Neural cell (in vitro differentiated cells): ENCODE data around the gene AGMAT. TPM values are rescaled to one million over a fixed set of nuclear protein-coding genes. Genes with fewer than 3 reads are reported as not detected.
A peak's percentile ranks its signal among the peaks of the same experiment; 100 is the strongest.

Experiments used
- H2AFZ ChIP-seq: fragments of 200-600, 300-800 bp; sonication (generic), shearing (Covaris generic); 2 replicates; pipeline ENCODE4 v1.6.0; 2014; ENCODE audit warnings: low read depth, mild to moderate bottlenecking, antibody characterized with exemption, low read length, moderate library complexity
- H3F3A ChIP-seq: fragments of 200-600 bp; shearing (Covaris generic); 2 replicates; pipeline ENCODE4 v1.6.1; 2016; ENCODE audit warnings: mild to moderate bottlenecking, moderate library complexity, mixed read lengths, antibody characterized with exemption, low read length; ENCODE audit not compliant: insufficient read depth, poor library complexity, severe bottlenecking
- H3K27ac ChIP-seq: fragments of 200-600, 300-800 bp; sonication (generic), shearing (Covaris generic); 2 replicates; pipeline ENCODE4 v1.5.1; 2014; ENCODE audit warnings: mild to moderate bottlenecking, low read length, moderate library complexity
- H3K27me3 ChIP-seq: fragments of 300-800, 200-600 bp; sonication (generic), shearing (Covaris generic); 2 replicates; pipeline ENCODE4 v1.6.0; 2014; ENCODE audit warnings: mild to moderate bottlenecking, low read depth, low read length, moderate library complexity; ENCODE audit not compliant: insufficient read depth
- H3K36me3 ChIP-seq: fragments of 300-800, 200-600 bp; sonication (generic), shearing (Covaris generic); 2 replicates; pipeline ENCODE4 v1.5.1; 2014; ENCODE audit warnings: mild to moderate bottlenecking, antibody characterized with exemption, low read length, moderate library complexity; ENCODE audit not compliant: insufficient read depth
- H3K4me2 ChIP-seq: fragments of 300-800, 200-600 bp; sonication (generic), shearing (Covaris generic); 2 replicates; pipeline ENCODE4 v1.6.0; 2014; ENCODE audit warnings: mild to moderate bottlenecking, low read length
- H3K4me3 ChIP-seq: fragments of 300-800, 200-600 bp; sonication (generic), shearing (Covaris generic); 2 replicates; pipeline ENCODE4 v1.5.1; 2014; ENCODE audit warnings: mild to moderate bottlenecking, low read length, moderate library complexity
- H3K79me2 ChIP-seq: fragments of 200-600 bp; shearing (Covaris generic); replicated peaks from 2 replicates; pipeline ENCODE4 v1.6.0; 2014; ENCODE audit warnings: mild to moderate bottlenecking, low read length, moderate library complexity; ENCODE audit not compliant: insufficient read depth
- H3K9ac ChIP-seq: fragments of 300-800, 200-600 bp; sonication (generic), shearing (Covaris generic); 2 replicates; pipeline ENCODE4 v1.6.1; 2016; ENCODE audit warnings: mild to moderate bottlenecking, low read length, mixed read lengths
- H3K9me2 ChIP-seq: fragments of 200-600 bp; shearing (Covaris generic); 2 replicates; pipeline ENCODE4 v1.6.1; 2016; ENCODE audit warnings: mild to moderate bottlenecking, low read length, mixed read lengths; ENCODE audit not compliant: insufficient read depth
- H3K9me3 ChIP-seq: fragments of 200-600, 300-800 bp; sonication (generic), shearing (Covaris generic); 2 replicates; pipeline ENCODE4 v1.6.1; 2016; ENCODE audit warnings: mild to moderate bottlenecking, mixed run types, low read length, moderate library complexity, mixed read lengths
- H4K20me1 ChIP-seq: fragments of 200-600 bp; shearing (Covaris generic); 2 replicates; pipeline ENCODE4 v1.6.1; 2016; ENCODE audit warnings: mild to moderate bottlenecking, mixed run types; ENCODE audit not compliant: insufficient read depth
- EP300 ChIP-seq: fragments of 450-650 bp; conservative IDR thresholded peaks from 2 replicates; pipeline ENCODE4 v1.6.1; 2014; ENCODE audit warnings: antibody characterized with exemption, mild to moderate bottlenecking, moderate library complexity; ENCODE audit not compliant: poor library complexity, severe bottlenecking
- EZH2 ChIP-seq: fragments of 200-600, 300-800 bp; shearing (Covaris generic), sonication (generic); IDR thresholded peaks from 2 replicates; pipeline ENCODE4 v1.6.1; 2014; ENCODE audit warnings: antibody characterized with exemption, low read length, borderline replicate concordance, mild to moderate bottlenecking; ENCODE audit not compliant: insufficient read depth, poor library complexity, severe bottlenecking
- MXI1 ChIP-seq: fragments of 450-650 bp; conservative IDR thresholded peaks from 2 replicates; pipeline ENCODE4 v1.6.1; 2014; ENCODE audit warnings: antibody characterized with exemption, mild to moderate bottlenecking; ENCODE audit not compliant: poor library complexity, severe bottlenecking
- POLR2AphosphoS5 ChIP-seq: IDR thresholded peaks from 2 replicates; pipeline ENCODE4 v1.6.1; 2012
- RAD21 ChIP-seq: fragments of 450-650 bp; conservative IDR thresholded peaks from 2 replicates; pipeline ENCODE4 v1.6.1; 2014; ENCODE audit warnings: antibody characterized with exemption, mild to moderate bottlenecking, moderate library complexity
- REST ChIP-seq: IDR thresholded peaks from 2 replicates; pipeline ENCODE4 v1.6.1; 2012; ENCODE audit warnings: borderline replicate concordance
- SMC3 ChIP-seq: fragments of 450-650 bp; conservative IDR thresholded peaks from 2 replicates; pipeline ENCODE4 v1.6.1; 2014; ENCODE audit warnings: antibody characterized with exemption, mild to moderate bottlenecking, moderate library complexity; ENCODE audit not compliant: poor library complexity
- TAF1 ChIP-seq: IDR thresholded peaks from 2 replicates; pipeline ENCODE4 v1.6.1; 2012; ENCODE audit warnings: low read depth
- polyA plus RNA-seq: library from polyadenylated mRNA; depleted of rRNA; stranded (reverse); fragments of >200 nt; gene quantifications from 2 replicates; pipeline ENCODE4 v1.2.3, GENCODE V29; 2014
- TF ChIP-seq, protein P1 (sequence below): fragments of 450-650 bp; IDR thresholded peaks from 2 replicates; pipeline ENCODE4 v1.5.1; 2014; ENCODE audit warnings: antibody characterized with exemption, mild to moderate bottlenecking, moderate library complexity; ENCODE audit not compliant: poor library complexity, severe bottlenecking

Gene AGMAT
- polyA plus RNA-seq, 1 donor from 2014 or later, result not detected

GRCh38 chr1:15620902-15621682 lies 36.2 kb upstream of the AGMAT start:
- H3K4me2 ChIP-seq, result no peak overlapping the region
- H4K20me1 ChIP-seq, result no peaks in the 10 kb centered on the region
- H2AFZ ChIP-seq, result no peak overlapping the region
- no peaks in the 10 kb centered on the region for H3F3A ChIP-seq
- no peaks in the 10 kb centered on the region for H3K36me3 ChIP-seq
- H3K9me2 ChIP-seq, result no peaks in the 10 kb centered on the region
- no peak overlapping the region for H3K9ac ChIP-seq
- no peaks in the 10 kb centered on the region for H3K27me3 ChIP-seq
- no peaks in the 10 kb centered on the region for H3K9me3 ChIP-seq
- H3K27ac ChIP-seq, result no peak overlapping the region
- TF ChIP-seq SMC3 (no peak), RAD21 (no peak), REST (no peak), EZH2 (no peak)
- peaks cover 51% of the 10 kb centered on the region for H3K79me2 ChIP-seq
- H3K4me3 ChIP-seq, result no peak overlapping the region

- Histone ChIP-seq H4K20me1 (no peaks in the 10 kb centered on the region), H3K36me3 (no peaks in the 10 kb centered on the region), H3K79me2 (peaks cover 48% of the 10 kb centered on the region), H3K27me3 (no peaks in the 10 kb centered on the region), H3K9me2 (no peaks in the 10 kb centered on the region), H3K4me2 (no peak overlapping the region), H3K27ac (no peak overlapping the region), H3K9me3 (no peaks in the 10 kb centered on the region), H3F3A (no peaks in the 10 kb centered on the region), H3K9ac (no peak overlapping the region), H3K4me3 (no peak overlapping the region), H2AFZ (no peak overlapping the region)
- TF ChIP-seq TAF1 (no peak), EZH2 (no peak), RAD21 (no peak)
Measured at GRCh38 chr1:15620155-15620545, 35.3 kb upstream of the AGMAT start.

GRCh38 chr1:15618655-15619525 lies 34.0 kb upstream of the AGMAT start:
- H3K9ac ChIP-seq, result peak overlapping the region; percentile 81
- H3K9me3 ChIP-seq, result no peaks in the 10 kb centered on the region
- H4K20me1 ChIP-seq, result no peaks in the 10 kb centered on the region
- H3K4me2 ChIP-seq, result peak overlapping the region; percentile 90
- H3K79me2 ChIP-seq, result peaks cover 40% of the 10 kb centered on the region
- no peak overlapping the region for H2AFZ ChIP-seq
- no peaks in the 10 kb centered on the region for H3F3A ChIP-seq
- H3K4me3 ChIP-seq, result peak overlapping the region; percentile 99
- H3K36me3 ChIP-seq, result no peaks in the 10 kb centered on the region
- TF ChIP-seq SMC3, result no peak
- TF ChIP-seq EZH2, result no peak
- no peak for TF ChIP-seq REST
- TF ChIP-seq, protein P1, sequence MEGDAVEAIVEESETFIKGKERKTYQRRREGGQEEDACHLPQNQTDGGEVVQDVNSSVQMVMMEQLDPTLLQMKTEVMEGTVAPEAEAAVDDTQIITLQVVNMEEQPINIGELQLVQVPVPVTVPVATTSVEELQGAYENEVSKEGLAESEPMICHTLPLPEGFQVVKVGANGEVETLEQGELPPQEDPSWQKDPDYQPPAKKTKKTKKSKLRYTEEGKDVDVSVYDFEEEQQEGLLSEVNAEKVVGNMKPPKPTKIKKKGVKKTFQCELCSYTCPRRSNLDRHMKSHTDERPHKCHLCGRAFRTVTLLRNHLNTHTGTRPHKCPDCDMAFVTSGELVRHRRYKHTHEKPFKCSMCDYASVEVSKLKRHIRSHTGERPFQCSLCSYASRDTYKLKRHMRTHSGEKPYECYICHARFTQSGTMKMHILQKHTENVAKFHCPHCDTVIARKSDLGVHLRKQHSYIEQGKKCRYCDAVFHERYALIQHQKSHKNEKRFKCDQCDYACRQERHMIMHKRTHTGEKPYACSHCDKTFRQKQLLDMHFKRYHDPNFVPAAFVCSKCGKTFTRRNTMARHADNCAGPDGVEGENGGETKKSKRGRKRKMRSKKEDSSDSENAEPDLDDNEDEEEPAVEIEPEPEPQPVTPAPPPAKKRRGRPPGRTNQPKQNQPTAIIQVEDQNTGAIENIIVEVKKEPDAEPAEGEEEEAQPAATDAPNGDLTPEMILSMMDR, result no peak
- no peak for TF ChIP-seq POLR2AphosphoS5
- TF ChIP-seq TAF1, result no peak
- TF ChIP-seq EP300, result no peak
- no peak for TF ChIP-seq RAD21
- TF ChIP-seq MXI1, result no peak
- no peak overlapping the region for H3K27ac ChIP-seq
- no peaks in the 10 kb centered on the region for H3K9me2 ChIP-seq
- H3K27me3 ChIP-seq, result no peaks in the 10 kb centered on the region
